HFF-Myc (cell line): ENCODE results near the gene SPNS3.

Experiments
- DNase-seq: peaks from one replicate; pipeline ENCODE4 v3.0.0-alpha.2; 2011; ENCODE audit warnings: low read depth; ENCODE audit errors: extremely low read depth
- H3K4me3 ChIP-seq: replicated peaks from 2 replicates; pipeline ENCODE4 v1.5.1; 2011; ENCODE audit warnings: low read depth, mild to moderate bottlenecking, control low read depth, low read length
- CTCF ChIP-seq: IDR thresholded peaks from 2 replicates; pipeline ENCODE4 v1.5.1; 2012; ENCODE audit warnings: mild to moderate bottlenecking, low read depth, low read length, control low read depth; ENCODE audit errors: missing control alignments

Gene SPNS3

GRCh38 chr17:4498461-4499397 lies 65.0 kb downstream of the SPNS3 start, which contains the start of gene SPNS2:
TSS of gene SPNS2 (plus strand) at chr17:4498881. CDS start at chr17:4499048, 167 bp downstream.
- no peak for DNase-seq
- TF ChIP-seq CTCF: no peak
- no peak within 1 kb of the TSS for H3K4me3 ChIP-seq

GRCh38 chr17:4499431-4500190 lies 65.9 kb downstream of the SPNS3 start:
- no peak overlapping the region for H3K4me3 ChIP-seq
- DNase-seq: no peak
- TF ChIP-seq CTCF: no peak

GRCh38 chr17:4500191-4500571 lies 66.4 kb downstream of the SPNS3 start:
- H3K4me3 ChIP-seq: no peak overlapping the region
- no peak for TF ChIP-seq CTCF
- no peak for DNase-seq

GRCh38 chr17:4501295-4501949 lies 67.7 kb downstream of the SPNS3 start:
- TF ChIP-seq CTCF: no peak
- H3K4me3 ChIP-seq: no peak overlapping the region
- DNase-seq: no peak

- no peak for TF ChIP-seq CTCF
- no peak for DNase-seq
- no peak overlapping the region for H3K4me3 ChIP-seq
These were observed 68.9 kb downstream of the SPNS3 start for GRCh38 chr17:4502466-4503154.
